ENCODE data around the gene SPOCK1. TPM values are rescaled to one million over a fixed set of nuclear protein-coding genes. Genes with fewer than 3 reads are reported as not detected.
A peak's percentile ranks its signal among the peaks of the same experiment; 100 is the strongest.

The SPOCK1 gene
- total RNA-seq, 1 donor = 231 TPM

DNA sequence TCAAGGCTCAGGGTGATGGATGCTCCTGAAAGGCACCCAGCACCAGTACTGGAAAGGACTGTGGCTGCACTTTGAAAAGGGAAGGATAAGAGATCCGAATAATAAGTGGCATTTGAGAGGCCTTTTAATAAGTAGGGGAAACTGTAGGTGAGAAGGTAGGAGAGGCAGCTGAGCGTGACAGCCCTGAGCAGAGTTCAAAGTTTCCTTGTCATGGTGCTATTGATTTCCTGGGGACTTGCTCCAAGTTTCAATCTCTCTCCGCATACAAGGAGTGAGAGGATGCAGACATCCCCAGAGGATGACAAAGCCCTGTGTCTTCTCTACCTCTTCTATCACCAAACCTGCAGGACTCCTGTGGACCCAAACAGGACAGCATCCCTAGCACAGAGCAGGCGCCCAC lies 354.5 kb downstream of the SPOCK1 start:
- Histone ChIP-seq H3K27ac (ENCODE audit: low read depth, low read length) (peak overlapping the region; percentile 89), H3K27me3 (ENCODE audit: insufficient read depth, low read length) (no peaks in the 10 kb centered on the region), H3K4me2 (ENCODE audit: insufficient read depth, low read length) (no peak overlapping the region), H3K4me1 (ENCODE audit: insufficient read depth, low read length) (peaks cover 70% of the 10 kb centered on the region), H3K36me3 (ENCODE audit: insufficient read depth, low read length) (peaks cover 5% of the 10 kb centered on the region), H4K20me1 (ENCODE audit: insufficient read depth, low read length) (no peaks in the 10 kb centered on the region), H3K9me3 (ENCODE audit: low read depth, low read length) (no peaks in the 10 kb centered on the region), H3K4me3 (ENCODE audit: insufficient read depth, low read length) (no peak overlapping the region), H3K79me2 (ENCODE audit: insufficient read depth, low read length) (peaks cover 8% of the 10 kb centered on the region), H2AFZ (ENCODE audit: low read length) (no peak overlapping the region)
- no peak for TF ChIP-seq CTCF (IDR thresholded peaks at IDR 0.05; ENCODE audit: extremely low read depth, low read depth, low read length)
- DNase-seq (ENCODE audit: insufficient read length, low spot score, missing footprints) = no peak

DNA sequence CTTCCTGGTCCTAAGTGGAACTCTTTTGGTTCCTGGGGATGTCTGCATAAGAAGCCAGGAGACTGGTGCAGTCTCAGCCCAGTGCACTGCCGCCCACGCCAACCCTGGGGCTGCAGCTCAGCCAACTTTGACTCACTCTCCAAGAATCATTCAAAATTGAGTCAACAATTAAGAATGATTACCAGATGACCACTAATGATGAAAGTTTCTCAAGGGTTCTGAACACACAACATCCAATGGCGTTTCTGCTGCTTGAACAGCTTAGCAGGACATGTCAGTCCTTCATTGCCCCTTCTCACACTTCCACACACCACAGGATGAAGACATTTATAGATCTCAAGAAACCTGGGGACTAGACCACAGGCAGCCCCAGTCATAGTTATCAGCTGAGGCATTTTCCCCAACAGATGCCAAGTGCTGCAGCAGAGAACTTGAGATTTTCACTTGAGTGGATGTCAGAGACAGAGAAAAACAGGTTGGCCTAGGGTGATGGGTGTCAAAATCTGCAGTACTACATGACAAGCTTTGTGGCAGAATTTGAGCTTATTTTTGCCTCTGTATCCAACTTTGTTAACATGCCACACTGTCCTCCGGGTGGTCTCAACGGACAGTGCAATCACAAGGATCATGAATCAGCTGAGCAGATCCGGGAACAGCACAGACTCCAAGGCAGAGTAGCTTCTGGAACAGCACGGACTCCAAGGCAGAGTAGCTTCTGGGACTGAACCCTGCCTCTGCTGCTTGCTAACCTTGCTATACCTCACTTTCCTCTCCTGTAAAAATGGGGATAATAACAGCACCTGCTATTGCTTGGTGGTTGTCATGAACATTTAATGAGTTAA lies 356.1 kb downstream of the SPOCK1 start:
- Histone ChIP-seq H3K4me1 (ENCODE audit: insufficient read depth, low read length) (peaks cover 59% of the 10 kb centered on the region), H3K4me3 (ENCODE audit: insufficient read depth, low read length) (peak overlapping the region; percentile 18), H4K20me1 (ENCODE audit: insufficient read depth, low read length) (no peaks in the 10 kb centered on the region)

DNA sequence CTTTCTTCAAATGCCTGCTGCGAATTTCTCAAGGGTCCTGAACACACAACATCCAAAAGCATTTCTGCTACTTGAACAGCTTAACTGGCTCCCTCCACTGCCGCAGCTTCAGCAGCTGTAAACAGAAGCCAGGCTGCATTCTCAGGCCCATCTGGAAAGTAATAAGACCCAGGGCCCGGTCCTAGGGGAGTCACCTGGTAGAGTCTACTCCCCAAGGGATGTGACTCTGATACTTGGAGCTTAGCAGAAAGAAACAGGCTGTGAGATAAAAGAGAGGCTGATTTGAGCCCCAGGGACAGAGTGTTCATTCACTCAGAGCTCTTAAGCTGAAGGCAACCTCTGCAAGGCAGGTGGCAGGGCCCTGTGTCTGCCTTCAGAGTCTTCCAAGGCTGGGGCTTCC lies 356.8 kb downstream of the SPOCK1 start:
- no peak for DNase-seq (ENCODE audit: insufficient read length, low spot score, missing footprints)
- H3K79me2 ChIP-seq (ENCODE audit: insufficient read depth, low read length) = peaks cover 3% of the 10 kb centered on the region
- peaks cover 53% of the 10 kb centered on the region for H3K4me1 ChIP-seq (ENCODE audit: insufficient read depth, low read length)
- no peak for TF ChIP-seq CTCF (IDR thresholded peaks at IDR 0.05; ENCODE audit: extremely low read depth, low read depth, low read length)
- H3K4me3 ChIP-seq (ENCODE audit: insufficient read depth, low read length) = peak overlapping the region; percentile 18
- peaks cover 8% of the 10 kb centered on the region for H3K36me3 ChIP-seq (ENCODE audit: insufficient read depth, low read length)
- no peaks in the 10 kb centered on the region for H3K27me3 ChIP-seq (ENCODE audit: insufficient read depth, low read length)
- H2AFZ ChIP-seq (ENCODE audit: low read length) = no peak overlapping the region
- H4K20me1 ChIP-seq (ENCODE audit: insufficient read depth, low read length) = no peaks in the 10 kb centered on the region
- peak overlapping the region; percentile 42 for H3K4me2 ChIP-seq (ENCODE audit: insufficient read depth, low read length)
- H3K9me3 ChIP-seq (ENCODE audit: low read depth, low read length) = no peaks in the 10 kb centered on the region
- H3K27ac ChIP-seq (ENCODE audit: low read depth, low read length) = peak overlapping the region; percentile 89

More for the DNA sequence above, 356.1 kb downstream of the SPOCK1 start:
- DNase-seq (ENCODE audit: insufficient read length, low spot score, missing footprints) = peak; percentile 91
- Histone ChIP-seq H3K27ac (ENCODE audit: low read depth, low read length) (peak overlapping the region; percentile 89), H3K79me2 (ENCODE audit: insufficient read depth, low read length) (peaks cover 5% of the 10 kb centered on the region), H3K4me2 (ENCODE audit: insufficient read depth, low read length) (peak overlapping the region; percentile 42), H2AFZ (ENCODE audit: low read length) (no peak overlapping the region), H3K36me3 (ENCODE audit: insufficient read depth, low read length) (peaks cover 8% of the 10 kb centered on the region), H3K27me3 (ENCODE audit: insufficient read depth, low read length) (no peaks in the 10 kb centered on the region), H3K9me3 (ENCODE audit: low read depth, low read length) (no peaks in the 10 kb centered on the region)
- TF ChIP-seq CTCF (IDR thresholded peaks at IDR 0.05; ENCODE audit: extremely low read depth, low read depth, low read length) = no peak

- H3K4me2 ChIP-seq (ENCODE audit: insufficient read depth, low read length) = peak overlapping the region; percentile 42
Measured at GRCh38 chr5:137141779-137142178, 357.3 kb downstream of the SPOCK1 start.

More at GRCh38 chr5:137141779-137142178, 357.3 kb downstream of the SPOCK1 start:
- Histone ChIP-seq H4K20me1 (ENCODE audit: insufficient read depth, low read length) (no peaks in the 10 kb centered on the region), H3K4me3 (ENCODE audit: insufficient read depth, low read length) (no peak overlapping the region), H3K79me2 (ENCODE audit: insufficient read depth, low read length) (peaks cover 3% of the 10 kb centered on the region), H3K27ac (ENCODE audit: low read depth, low read length) (peak overlapping the region; percentile 89), H3K4me1 (ENCODE audit: insufficient read depth, low read length) (peaks cover 47% of the 10 kb centered on the region), H3K9me3 (ENCODE audit: low read depth, low read length) (no peaks in the 10 kb centered on the region), H3K36me3 (ENCODE audit: insufficient read depth, low read length) (peaks cover 8% of the 10 kb centered on the region), H3K27me3 (ENCODE audit: insufficient read depth, low read length) (no peaks in the 10 kb centered on the region), H2AFZ (ENCODE audit: low read length) (no peak overlapping the region)
- DNase-seq (ENCODE audit: insufficient read length, low spot score, missing footprints) = no peak
- no peak for TF ChIP-seq CTCF (IDR thresholded peaks at IDR 0.05; ENCODE audit: extremely low read depth, low read depth, low read length)
